Endothelial cell of umbilical vein (primary cell): ENCODE data around the gene KCNE5.

Experiments used
- EZH2 ChIP-seq: IDR thresholded peaks from 2 replicates; pipeline ENCODE4 v1.6.1; 2012; ENCODE audit warnings: borderline replicate concordance, low read depth, mild to moderate bottlenecking, moderate library complexity, low read length, inconsistent platforms; ENCODE audit not compliant: severe bottlenecking
- GATA2 ChIP-seq: IDR thresholded peaks from 2 replicates; pipeline ENCODE4 v1.7.0; 2011; ENCODE audit warnings: low read depth, mild to moderate bottlenecking, moderate library complexity, mixed read lengths, low read length; ENCODE audit not compliant: insufficient read length, insufficient read depth
- POLR2A ChIP-seq: IDR thresholded peaks from 2 replicates; pipeline ENCODE4 v1.6.1; 2012; ENCODE audit warnings: low read depth, mild to moderate bottlenecking, control low read depth, low read length
- POLR2AphosphoS5 ChIP-seq: IDR thresholded peaks from 2 replicates; pipeline ENCODE4 v1.6.1; 2012; ENCODE audit warnings: low read depth, mild to moderate bottlenecking, control low read depth, low read length, moderate library complexity; ENCODE audit not compliant: insufficient read depth
- TF ChIP-seq, protein P1 (sequence below), 2 donors: IDR thresholded peaks; 1 replicate in 1 of 2; 2 replicates in 1 of 2; pipeline ENCODE4 v1.5.1; 2011; ENCODE audit warnings: low read length in 2 of 2, mild to moderate bottlenecking in 2 of 2, moderate library complexity in 2 of 2, control low read depth in 1 of 2, inconsistent platforms in 1 of 2, low read depth in 1 of 2; ENCODE audit not compliant: insufficient read depth in 1 of 2; ENCODE audit errors: extremely low read depth in 1 of 2
- TF ChIP-seq, protein P2 (sequence below): IDR thresholded peaks from 2 replicates; pipeline ENCODE4 v1.6.1; 2011; ENCODE audit not compliant: insufficient read depth, insufficient read length

DNA sequence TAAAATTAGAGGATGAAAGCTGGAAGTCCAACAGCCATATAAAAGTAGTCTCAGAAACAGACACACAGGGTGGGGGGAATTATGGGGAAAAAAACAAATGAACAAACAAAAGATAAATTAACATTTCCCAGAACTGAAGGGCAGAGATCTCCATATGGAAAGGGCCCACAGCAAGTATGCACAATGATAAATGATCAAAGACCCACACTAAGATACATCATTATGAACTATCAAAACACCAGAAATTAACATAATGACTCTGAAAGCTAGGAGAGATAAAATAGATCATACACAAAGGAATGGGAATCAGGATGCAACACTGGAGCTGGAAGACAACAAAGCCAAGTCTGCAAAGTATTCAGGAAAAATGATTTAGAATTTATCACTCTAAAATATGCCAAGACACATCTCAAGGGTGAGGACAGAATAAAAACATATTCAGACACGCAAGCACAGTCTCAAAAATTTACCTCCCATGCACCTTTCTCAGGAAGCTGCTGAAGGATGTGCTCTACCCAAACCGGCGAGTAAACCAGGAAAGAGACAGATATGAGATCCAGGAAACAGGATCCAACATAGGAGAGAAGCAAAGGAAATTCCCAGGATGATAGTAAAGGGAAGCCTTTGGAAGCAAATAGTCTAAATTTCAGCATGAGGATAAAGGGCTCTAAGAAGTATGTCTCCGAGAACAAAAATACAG lies 30.7 kb upstream of the KCNE5 start:
- TF ChIP-seq, protein P1, sequence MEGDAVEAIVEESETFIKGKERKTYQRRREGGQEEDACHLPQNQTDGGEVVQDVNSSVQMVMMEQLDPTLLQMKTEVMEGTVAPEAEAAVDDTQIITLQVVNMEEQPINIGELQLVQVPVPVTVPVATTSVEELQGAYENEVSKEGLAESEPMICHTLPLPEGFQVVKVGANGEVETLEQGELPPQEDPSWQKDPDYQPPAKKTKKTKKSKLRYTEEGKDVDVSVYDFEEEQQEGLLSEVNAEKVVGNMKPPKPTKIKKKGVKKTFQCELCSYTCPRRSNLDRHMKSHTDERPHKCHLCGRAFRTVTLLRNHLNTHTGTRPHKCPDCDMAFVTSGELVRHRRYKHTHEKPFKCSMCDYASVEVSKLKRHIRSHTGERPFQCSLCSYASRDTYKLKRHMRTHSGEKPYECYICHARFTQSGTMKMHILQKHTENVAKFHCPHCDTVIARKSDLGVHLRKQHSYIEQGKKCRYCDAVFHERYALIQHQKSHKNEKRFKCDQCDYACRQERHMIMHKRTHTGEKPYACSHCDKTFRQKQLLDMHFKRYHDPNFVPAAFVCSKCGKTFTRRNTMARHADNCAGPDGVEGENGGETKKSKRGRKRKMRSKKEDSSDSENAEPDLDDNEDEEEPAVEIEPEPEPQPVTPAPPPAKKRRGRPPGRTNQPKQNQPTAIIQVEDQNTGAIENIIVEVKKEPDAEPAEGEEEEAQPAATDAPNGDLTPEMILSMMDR (IDR thresholded peaks at IDR 0.05; ENCODE audit: extremely low read depth in 1 of 2, insufficient read depth in 1 of 2, low read depth in 1 of 2, low read length in 2 of 2), result no peak
- TF ChIP-seq EZH2 (no peak), POLR2A (no peak), POLR2AphosphoS5 (no peak), GATA2 (no peak)
- TF ChIP-seq, protein P2, sequence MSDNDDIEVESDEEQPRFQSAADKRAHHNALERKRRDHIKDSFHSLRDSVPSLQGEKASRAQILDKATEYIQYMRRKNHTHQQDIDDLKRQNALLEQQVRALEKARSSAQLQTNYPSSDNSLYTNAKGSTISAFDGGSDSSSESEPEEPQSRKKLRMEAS, result no peak
